Activated naive CD8-positive, alpha-beta T cell (primary cell): ENCODE results near the gene RAD51B.

Source experiments
- H3K27ac Mint-ChIP-seq: one replicate; pipeline ENCODE4 v1.8.0; 2021; ENCODE audit warnings: mixed read lengths
- H3K27me3 Mint-ChIP-seq: one replicate; pipeline ENCODE4 v1.8.0; 2021; ENCODE audit warnings: mixed read lengths
- H3K36me3 Mint-ChIP-seq: one replicate; pipeline ENCODE4 v1.8.0; 2021; ENCODE audit warnings: mixed read lengths
- H3K4me1 Mint-ChIP-seq: one replicate; pipeline ENCODE4 v1.8.0; 2021; ENCODE audit warnings: low read depth, mixed read lengths
- H3K4me3 Mint-ChIP-seq: one replicate; pipeline ENCODE4 v1.8.0; 2021; ENCODE audit warnings: mild to moderate bottlenecking, mixed read lengths
- H3K9me3 Mint-ChIP-seq: one replicate; pipeline ENCODE4 v1.8.0; 2021; ENCODE audit warnings: low read depth, mixed read lengths

Gene RAD51B

DNA sequence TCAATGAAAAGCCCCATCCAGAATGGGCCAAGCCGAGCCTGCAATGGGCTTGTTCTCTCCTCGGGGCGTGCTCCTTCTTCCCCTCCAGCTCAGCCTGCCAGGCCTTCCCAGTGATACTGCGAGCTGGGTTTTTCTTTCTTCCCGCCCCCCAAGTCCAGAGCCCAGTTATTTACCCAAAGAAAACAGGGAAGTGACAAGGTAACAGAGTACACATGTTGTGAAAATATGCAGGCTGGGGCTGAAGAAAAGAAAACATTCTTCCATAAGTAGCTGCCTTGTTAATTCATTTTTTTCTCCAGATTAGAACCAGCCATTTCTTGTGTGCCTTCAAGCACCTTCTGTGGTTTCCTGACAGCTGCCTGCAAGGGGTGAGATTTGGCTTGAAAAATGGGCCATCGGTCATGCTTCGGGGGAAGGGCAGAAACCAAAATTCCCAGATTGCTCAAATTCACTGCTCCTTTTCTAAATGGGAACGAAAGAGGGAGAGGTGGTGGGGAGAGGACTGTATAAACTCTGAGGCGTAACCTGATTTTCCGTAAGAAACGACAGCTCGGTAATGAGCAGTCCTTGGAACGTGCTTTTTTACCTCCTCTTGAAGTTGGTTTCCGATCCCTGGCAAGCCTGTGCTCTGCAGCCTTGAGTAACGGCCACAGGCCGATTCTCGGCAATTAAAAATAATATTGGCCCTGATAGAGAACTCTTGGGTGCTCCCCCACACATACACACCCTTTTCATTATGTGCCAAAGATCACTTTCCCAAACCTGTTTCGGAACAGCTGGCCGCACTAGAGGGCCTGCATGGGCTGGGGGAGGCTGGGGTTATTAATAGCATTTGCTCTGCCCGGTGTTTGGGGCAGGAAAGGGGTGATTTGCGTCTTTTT, 743.9 kb downstream of the RAD51B start:
- peaks cover 5% of the 10 kb centered on the region for H3K36me3 Mint-ChIP-seq
- H3K27ac Mint-ChIP-seq, result no peak overlapping the region
- H3K27me3 Mint-ChIP-seq, result no peaks in the 10 kb centered on the region
- H3K9me3 Mint-ChIP-seq, result no peaks in the 10 kb centered on the region
- peaks cover 41% of the 10 kb centered on the region for H3K4me1 Mint-ChIP-seq
- no peak overlapping the region for H3K4me3 Mint-ChIP-seq

DNA sequence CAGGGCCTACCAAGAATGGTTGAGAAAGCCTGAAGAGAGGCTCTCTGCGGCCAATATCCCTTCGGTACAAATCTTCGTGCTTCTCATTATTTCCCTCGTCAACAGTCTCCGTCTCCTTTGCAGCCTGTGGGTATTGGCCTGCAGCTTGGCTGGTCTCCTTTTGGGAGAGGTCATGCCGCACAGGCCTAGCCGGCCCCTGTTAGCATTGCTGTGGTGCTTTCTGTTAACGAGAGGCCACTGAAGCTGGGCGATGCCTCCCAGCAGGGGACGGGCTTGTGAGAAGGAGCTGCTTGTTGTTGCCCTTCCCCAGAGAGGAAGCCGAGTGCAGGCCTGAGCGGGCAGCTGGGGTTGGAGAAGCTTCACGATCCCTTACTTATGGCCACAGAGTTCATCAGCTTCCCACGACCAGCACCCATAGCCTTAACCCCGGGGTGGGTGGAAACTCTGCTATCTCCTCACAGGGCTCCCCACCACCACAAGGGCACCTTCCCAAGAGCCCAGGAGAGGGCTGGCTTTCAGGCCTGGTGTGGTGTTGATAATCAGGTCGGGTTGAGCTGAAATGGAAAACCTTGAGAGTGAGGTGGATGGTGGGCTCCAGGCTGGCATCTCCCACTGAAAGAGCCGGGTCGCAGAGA, 744.7 kb downstream of the RAD51B start:
- Mint-ChIP-seq H3K9me3 (no peaks in the 10 kb centered on the region), H3K4me1 (peaks cover 41% of the 10 kb centered on the region), H3K36me3 (peaks cover 5% of the 10 kb centered on the region), H3K4me3 (no peak overlapping the region), H3K27me3 (no peaks in the 10 kb centered on the region), H3K27ac (no peak overlapping the region)

GRCh38 chr14:68564826-68565759, 745.5 kb downstream of the RAD51B start:
- Mint-ChIP-seq H3K4me1 (peaks cover 41% of the 10 kb centered on the region), H3K9me3 (no peaks in the 10 kb centered on the region), H3K27ac (no peak overlapping the region), H3K27me3 (no peaks in the 10 kb centered on the region), H3K4me3 (no peak overlapping the region), H3K36me3 (peaks cover 5% of the 10 kb centered on the region)

GRCh38 chr14:68566075-68566474, 746.5 kb downstream of the RAD51B start:
- Mint-ChIP-seq H3K9me3 (no peaks in the 10 kb centered on the region), H3K4me1 (peaks cover 41% of the 10 kb centered on the region), H3K27ac (no peak overlapping the region), H3K27me3 (no peaks in the 10 kb centered on the region), H3K4me3 (no peak overlapping the region), H3K36me3 (peaks cover 5% of the 10 kb centered on the region)

- peaks cover 22% of the 10 kb centered on the region for H3K4me1 Mint-ChIP-seq
- peaks cover 5% of the 10 kb centered on the region for H3K36me3 Mint-ChIP-seq
- no peaks in the 10 kb centered on the region for H3K27me3 Mint-ChIP-seq
- H3K4me3 Mint-ChIP-seq, result no peak overlapping the region
- H3K27ac Mint-ChIP-seq, result no peak overlapping the region
- no peaks in the 10 kb centered on the region for H3K9me3 Mint-ChIP-seq
These were observed 749.6 kb downstream of the RAD51B start for GRCh38 chr14:68568907-68569897.

DNA sequence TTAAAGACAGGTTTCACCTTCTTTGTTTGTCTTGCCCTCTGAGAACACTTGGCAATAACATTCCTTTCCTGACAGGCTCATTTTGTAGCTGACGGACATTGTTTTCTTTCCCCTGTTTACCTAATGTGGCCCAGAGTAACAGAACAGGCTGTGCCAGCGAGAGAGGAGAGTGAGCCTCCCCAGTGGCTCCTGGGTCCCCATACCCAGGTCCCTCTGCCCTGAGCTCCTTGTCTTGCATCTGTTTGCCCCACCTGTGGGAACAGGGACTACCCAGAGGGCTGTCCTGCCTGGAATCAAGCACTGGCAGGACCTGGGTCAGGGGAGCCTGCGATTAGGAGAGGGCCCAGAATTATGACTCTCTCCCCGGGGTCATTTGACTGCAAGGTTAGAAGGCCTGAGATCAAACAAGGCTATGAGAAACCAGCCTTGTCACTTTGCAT, 750.4 kb downstream of the RAD51B start:
- H3K27ac Mint-ChIP-seq, result no peak overlapping the region
- H3K36me3 Mint-ChIP-seq, result peaks cover 5% of the 10 kb centered on the region
- H3K4me1 Mint-ChIP-seq, result peaks cover 15% of the 10 kb centered on the region
- no peak overlapping the region for H3K4me3 Mint-ChIP-seq
- H3K27me3 Mint-ChIP-seq, result no peaks in the 10 kb centered on the region
- no peaks in the 10 kb centered on the region for H3K9me3 Mint-ChIP-seq

GRCh38 chr14:68571114-68571591, 751.6 kb downstream of the RAD51B start:
- no peaks in the 10 kb centered on the region for H3K27me3 Mint-ChIP-seq
- H3K4me3 Mint-ChIP-seq, result no peak overlapping the region
- no peak overlapping the region for H3K27ac Mint-ChIP-seq
- peaks cover 7% of the 10 kb centered on the region for H3K4me1 Mint-ChIP-seq
- no peaks in the 10 kb centered on the region for H3K9me3 Mint-ChIP-seq
- peaks cover 5% of the 10 kb centered on the region for H3K36me3 Mint-ChIP-seq

DNA sequence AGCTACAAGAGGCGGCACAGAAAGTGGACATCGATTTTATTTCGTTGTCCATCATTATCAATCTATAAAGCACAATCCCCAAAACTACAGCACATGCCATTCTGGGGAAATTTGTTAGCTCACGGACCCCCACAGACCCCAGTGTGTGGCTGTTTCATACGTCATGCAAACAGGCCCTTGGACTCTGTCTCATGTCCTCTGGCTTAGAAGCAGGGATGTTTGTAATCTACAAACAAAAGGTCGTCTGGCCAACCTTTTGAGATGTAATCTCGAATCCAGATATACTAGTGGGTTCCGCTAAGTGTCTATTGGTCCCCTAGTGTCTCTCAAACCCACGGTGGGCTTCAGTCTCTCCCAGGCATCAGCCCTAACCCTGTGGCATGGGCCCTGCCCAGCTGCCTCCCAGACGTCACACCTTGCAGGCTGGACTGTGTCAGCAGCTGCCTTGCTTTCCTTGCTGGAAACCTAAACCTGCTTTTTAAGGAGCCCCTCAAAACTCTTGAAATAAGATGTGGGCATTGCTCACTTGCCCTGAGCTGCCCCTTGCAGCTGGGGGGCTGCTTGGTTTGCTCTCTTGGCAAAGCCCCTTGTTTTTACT, 752.4 kb downstream of the RAD51B start:
- H3K27ac Mint-ChIP-seq, result no peak overlapping the region
- no peaks in the 10 kb centered on the region for H3K9me3 Mint-ChIP-seq

DNA sequence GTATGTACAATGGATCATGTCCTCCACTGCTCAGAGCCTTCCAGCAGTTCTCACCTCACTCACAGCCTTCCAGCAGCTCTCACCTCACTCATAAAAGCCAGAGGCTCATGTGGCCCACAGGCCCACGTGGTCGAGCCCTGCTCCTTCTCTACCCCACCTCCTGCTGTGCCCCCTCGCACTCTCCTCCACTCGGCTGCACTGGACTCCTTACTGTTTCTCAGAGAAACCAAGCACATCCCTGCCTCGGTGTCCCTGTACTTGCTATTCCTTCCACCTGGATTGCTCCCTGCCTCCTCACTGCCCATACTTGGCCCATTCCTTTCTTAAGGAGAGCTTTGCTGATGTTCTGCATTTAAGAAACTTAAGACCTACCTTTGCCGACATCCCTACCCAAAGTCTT, 753.5 kb downstream of the RAD51B start:
- H3K4me3 Mint-ChIP-seq, result no peak overlapping the region
- H3K9me3 Mint-ChIP-seq, result no peaks in the 10 kb centered on the region
- H3K4me1 Mint-ChIP-seq, result peaks cover 5% of the 10 kb centered on the region
- H3K27ac Mint-ChIP-seq, result no peak overlapping the region
- H3K36me3 Mint-ChIP-seq, result no peaks in the 10 kb centered on the region
- H3K27me3 Mint-ChIP-seq, result no peaks in the 10 kb centered on the region

More for the DNA sequence above, 752.4 kb downstream of the RAD51B start:
- H3K36me3 Mint-ChIP-seq, result peaks cover 5% of the 10 kb centered on the region
- H3K4me1 Mint-ChIP-seq, result peaks cover 5% of the 10 kb centered on the region
- no peak overlapping the region for H3K4me3 Mint-ChIP-seq
- no peaks in the 10 kb centered on the region for H3K27me3 Mint-ChIP-seq

- no peaks in the 10 kb centered on the region for H3K27me3 Mint-ChIP-seq
- H3K4me3 Mint-ChIP-seq, result no peak overlapping the region
- H3K4me1 Mint-ChIP-seq, result peaks cover 5% of the 10 kb centered on the region
- H3K36me3 Mint-ChIP-seq, result no peaks in the 10 kb centered on the region
- H3K9me3 Mint-ChIP-seq, result no peaks in the 10 kb centered on the region
- H3K27ac Mint-ChIP-seq, result no peak overlapping the region
These were observed 754.1 kb downstream of the RAD51B start for GRCh38 chr14:68573722-68574121.

GRCh38 chr14:68574461-68574860, 754.9 kb downstream of the RAD51B start:
- Mint-ChIP-seq H3K9me3 (no peaks in the 10 kb centered on the region), H3K4me3 (no peak overlapping the region), H3K4me1 (peaks cover 5% of the 10 kb centered on the region), H3K27ac (no peak overlapping the region), H3K36me3 (no peaks in the 10 kb centered on the region), H3K27me3 (no peaks in the 10 kb centered on the region)

GRCh38 chr14:68574906-68575305, 755.3 kb downstream of the RAD51B start:
- Mint-ChIP-seq H3K27ac (no peak overlapping the region), H3K27me3 (no peaks in the 10 kb centered on the region), H3K36me3 (no peaks in the 10 kb centered on the region), H3K4me3 (no peak overlapping the region), H3K4me1 (peaks cover 5% of the 10 kb centered on the region), H3K9me3 (no peaks in the 10 kb centered on the region)

GRCh38 chr14:68575426-68575825, 755.8 kb downstream of the RAD51B start:
- Mint-ChIP-seq H3K27me3 (no peaks in the 10 kb centered on the region), H3K9me3 (no peaks in the 10 kb centered on the region), H3K4me3 (no peak overlapping the region), H3K27ac (no peak overlapping the region), H3K4me1 (peaks cover 5% of the 10 kb centered on the region), H3K36me3 (no peaks in the 10 kb centered on the region)
